ENCODE results near the gene TMEM250. TPM values are rescaled to one million over a fixed set of nuclear protein-coding genes. Genes with fewer than 3 reads are reported as not detected.

The TMEM250 gene
- polyA plus RNA-seq, 1 donor (not counting 4 experiments of a cell fraction or from before 2014, with no cell fraction given) = 9.9 TPM

DNA sequence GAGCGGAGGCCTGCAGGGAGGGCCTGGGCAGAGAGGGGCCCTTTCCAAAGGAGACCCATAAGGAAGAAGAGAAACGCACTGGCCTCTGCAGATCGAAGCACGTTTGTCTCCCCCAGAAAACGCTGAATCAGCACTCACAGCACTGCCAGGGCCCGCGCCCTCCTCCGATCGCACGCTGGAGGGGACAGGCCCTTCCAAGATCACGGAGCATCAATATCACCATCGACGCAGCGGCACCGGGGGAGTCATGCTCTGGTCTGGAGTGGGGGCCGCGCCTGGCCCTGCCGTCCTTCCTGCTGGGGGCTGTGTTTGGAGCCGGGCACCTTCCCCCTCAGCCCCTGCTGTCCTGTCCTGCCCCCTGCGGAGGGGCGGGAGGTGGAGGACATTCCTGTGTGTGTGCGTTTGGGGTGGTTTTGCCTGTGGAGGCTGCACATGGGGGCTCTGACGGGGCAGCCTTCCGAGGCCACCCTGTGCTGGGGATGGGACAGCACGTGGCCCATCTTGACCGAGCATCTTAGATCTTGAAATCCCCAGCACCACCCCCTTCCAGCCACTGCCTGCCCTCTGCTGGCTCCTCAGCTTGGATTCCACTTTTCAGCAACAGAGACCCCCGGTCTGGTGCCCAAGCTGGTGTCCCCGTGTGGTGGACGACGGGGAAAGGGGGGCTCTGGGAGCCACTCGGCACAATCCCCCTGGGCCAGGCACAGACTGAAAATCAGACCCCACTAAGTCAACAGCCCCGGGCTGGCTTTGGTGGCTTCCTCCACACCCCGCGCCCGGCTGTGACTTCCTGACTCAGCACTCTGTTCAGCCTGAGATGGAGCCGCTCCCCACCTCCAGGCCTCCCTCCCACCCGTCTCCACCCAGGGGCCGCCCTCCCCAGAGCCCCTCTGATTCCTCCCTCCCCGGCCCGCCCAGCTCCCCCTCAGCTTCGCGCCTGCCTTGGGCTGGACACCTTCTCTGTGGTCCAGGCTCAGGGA lies 8.3 kb downstream of the TMEM250 start:
- TF ChIP-seq, protein P1, sequence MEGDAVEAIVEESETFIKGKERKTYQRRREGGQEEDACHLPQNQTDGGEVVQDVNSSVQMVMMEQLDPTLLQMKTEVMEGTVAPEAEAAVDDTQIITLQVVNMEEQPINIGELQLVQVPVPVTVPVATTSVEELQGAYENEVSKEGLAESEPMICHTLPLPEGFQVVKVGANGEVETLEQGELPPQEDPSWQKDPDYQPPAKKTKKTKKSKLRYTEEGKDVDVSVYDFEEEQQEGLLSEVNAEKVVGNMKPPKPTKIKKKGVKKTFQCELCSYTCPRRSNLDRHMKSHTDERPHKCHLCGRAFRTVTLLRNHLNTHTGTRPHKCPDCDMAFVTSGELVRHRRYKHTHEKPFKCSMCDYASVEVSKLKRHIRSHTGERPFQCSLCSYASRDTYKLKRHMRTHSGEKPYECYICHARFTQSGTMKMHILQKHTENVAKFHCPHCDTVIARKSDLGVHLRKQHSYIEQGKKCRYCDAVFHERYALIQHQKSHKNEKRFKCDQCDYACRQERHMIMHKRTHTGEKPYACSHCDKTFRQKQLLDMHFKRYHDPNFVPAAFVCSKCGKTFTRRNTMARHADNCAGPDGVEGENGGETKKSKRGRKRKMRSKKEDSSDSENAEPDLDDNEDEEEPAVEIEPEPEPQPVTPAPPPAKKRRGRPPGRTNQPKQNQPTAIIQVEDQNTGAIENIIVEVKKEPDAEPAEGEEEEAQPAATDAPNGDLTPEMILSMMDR (optimal IDR thresholded peaks at IDR 0.05 in 1 of 3, IDR thresholded peaks at IDR 0.05 in 1 of 3, conservative IDR thresholded peaks at IDR 0.05 in 1 of 3; ENCODE audit: extremely low read depth in 1 of 3, insufficient read depth in 2 of 3, low read length in 3 of 3) = no peak
- no peak for TF ChIP-seq EZH2 (IDR thresholded peaks at IDR 0.05; ENCODE audit: low read length)
- Histone ChIP-seq H3K4me1 (ENCODE audit: control insufficient read depth, extremely low read depth, insufficient read depth, low read length) (peaks cover 33% of the 10 kb centered on the region), H3K79me2 (ENCODE audit: control insufficient read depth, insufficient read depth, low read length) (peaks cover 1% of the 10 kb centered on the region), H3K36me3 (ENCODE audit: control insufficient read depth in 2 of 2, extremely low read depth in 1 of 2, insufficient read depth in 2 of 2, low read length in 2 of 2) (peaks cover 1 to 6% of the 10 kb centered on the region in 2 experiments), H3K9ac (ENCODE audit: control insufficient read depth, extremely low read depth, insufficient read depth, low read length) (no peak overlapping the region), H3K27me3 (ENCODE audit: control insufficient read depth, extremely low read depth, insufficient read depth, low read length) (peaks cover 22% of the 10 kb centered on the region), H3K4me2 (ENCODE audit: control insufficient read depth, extremely low read depth, insufficient read depth, low read depth, low read length) (peak overlapping the region; percentile 41), H3K27ac (ENCODE audit: control insufficient read depth, insufficient read depth, low read length) (no peak overlapping the region), H3K9me1 (ENCODE audit: control insufficient read depth, extremely low read depth, insufficient read depth, low read length) (no peaks in the 10 kb centered on the region), H2AFZ (ENCODE audit: control insufficient read depth, low read length) (no peak overlapping the region), H4K20me1 (ENCODE audit: control insufficient read depth, extremely low read depth, insufficient read depth, low read length) (no peaks in the 10 kb centered on the region), H3K9me3 (ENCODE audit: control insufficient read depth, low read depth, low read length) (peaks cover 6% of the 10 kb centered on the region), H3K4me3 (ENCODE audit: control insufficient read depth in 2 of 3, extremely low read depth in 1 of 3, insufficient read depth in 2 of 3, low read depth in 1 of 3, low read length in 3 of 3) (peak overlapping the region in 1 of 3 experiments; percentile 20)
- no peak for FAIRE-seq
- no peak for DNase-seq (ENCODE audit: low read depth, low spot score)
- dilution Hi-C loops (cut with MboI; ENCODE audit: extremely low pct_ligation_motif_present, low sequenced_read_pairs) = no loop called here

DNA sequence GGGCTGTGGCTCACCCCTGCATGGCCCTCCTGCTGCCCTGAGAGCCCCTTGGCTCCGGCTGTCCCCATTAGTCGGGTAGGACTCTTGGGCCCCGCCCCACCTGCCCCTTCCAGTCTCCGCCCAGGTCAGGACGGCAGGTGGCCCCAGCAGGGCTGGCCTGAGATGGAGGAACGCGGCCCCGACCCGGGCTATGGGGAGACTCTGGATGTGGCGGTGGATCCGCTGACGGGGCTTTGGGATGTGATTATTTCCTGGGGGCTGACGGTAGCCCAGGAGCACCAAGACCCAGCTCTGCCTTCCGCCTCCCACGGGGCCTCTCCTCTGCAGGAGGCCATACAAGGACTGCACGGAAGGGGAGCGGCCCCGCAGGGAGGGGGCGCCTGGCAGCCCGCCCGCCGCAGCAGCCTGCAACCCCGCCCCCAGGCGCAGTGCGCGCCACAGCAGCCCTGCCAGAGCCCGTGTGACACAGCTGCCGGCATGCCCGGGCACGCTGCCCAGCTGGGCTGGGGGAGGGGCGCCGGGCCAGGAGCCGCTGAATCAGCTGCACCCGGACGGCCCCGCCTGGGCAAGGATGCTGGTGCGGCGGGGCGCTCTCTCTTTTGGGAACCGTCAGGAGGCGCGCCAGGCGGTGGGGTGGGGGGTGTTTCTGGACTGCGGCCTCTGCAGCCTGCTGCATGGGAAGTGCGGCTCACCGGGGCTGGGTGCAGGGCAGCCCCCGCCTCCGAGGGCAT lies 9.2 kb downstream of the TMEM250 start:
- Histone ChIP-seq H3K9me1 (ENCODE audit: control insufficient read depth, extremely low read depth, insufficient read depth, low read length) (no peaks in the 10 kb centered on the region), H3K4me2 (ENCODE audit: control insufficient read depth, extremely low read depth, insufficient read depth, low read depth, low read length) (peak overlapping the region; percentile 76), H3K9ac (ENCODE audit: control insufficient read depth, extremely low read depth, insufficient read depth, low read length) (peak overlapping the region; percentile 33), H3K4me1 (ENCODE audit: control insufficient read depth, extremely low read depth, insufficient read depth, low read length) (peaks cover 33% of the 10 kb centered on the region), H3K4me3 (ENCODE audit: control insufficient read depth in 2 of 3, extremely low read depth in 1 of 3, insufficient read depth in 2 of 3, low read depth in 1 of 3, low read length in 3 of 3) (peak overlapping the region in 2 of 3 experiments; percentile 14 to 20), H3K36me3 (ENCODE audit: control insufficient read depth in 2 of 2, extremely low read depth in 1 of 2, insufficient read depth in 2 of 2, low read length in 2 of 2) (peaks cover 0 to 1% of the 10 kb centered on the region in 2 experiments), H2AFZ (ENCODE audit: control insufficient read depth, low read length) (peak overlapping the region; percentile 13), H3K9me3 (ENCODE audit: control insufficient read depth, low read depth, low read length) (peaks cover 6% of the 10 kb centered on the region), H3K27ac (ENCODE audit: control insufficient read depth, insufficient read depth, low read length) (peak overlapping the region; percentile 20), H3K79me2 (ENCODE audit: control insufficient read depth, insufficient read depth, low read length) (no peaks in the 10 kb centered on the region), H3K27me3 (ENCODE audit: control insufficient read depth, extremely low read depth, insufficient read depth, low read length) (peaks cover 27% of the 10 kb centered on the region), H4K20me1 (ENCODE audit: control insufficient read depth, extremely low read depth, insufficient read depth, low read length) (no peaks in the 10 kb centered on the region)
- no peak for FAIRE-seq
- dilution Hi-C loops (cut with MboI; ENCODE audit: extremely low pct_ligation_motif_present, low sequenced_read_pairs) = no loop called here
- TF ChIP-seq, protein P1 (optimal IDR thresholded peaks at IDR 0.05 in 1 of 3, IDR thresholded peaks at IDR 0.05 in 1 of 3, conservative IDR thresholded peaks at IDR 0.05 in 1 of 3; ENCODE audit: extremely low read depth in 1 of 3, insufficient read depth in 2 of 3, low read length in 3 of 3) = no peak
- no peak for TF ChIP-seq EZH2 (IDR thresholded peaks at IDR 0.05; ENCODE audit: low read length)
- DNase-seq (ENCODE audit: low read depth, low spot score) = peak; percentile 69

All from keratinocyte (primary cell).